DOHH2 (cell line): ENCODE results near the gene FNIP2.

ENCODE experiments used
- H3F3A ChIP-seq: fragments of 200-600 bp; sonication (generic), shearing (Covaris generic); 2 replicates; pipeline ENCODE4 v1.6.0; 2016; ENCODE audit warnings: antibody characterized with exemption, mild to moderate bottlenecking; ENCODE audit not compliant: control insufficient read depth, insufficient read depth
- H3K27ac ChIP-seq: fragments of 200-600 bp; sonication (generic); 2 replicates; pipeline ENCODE4 v1.5.1; 2014; ENCODE audit warnings: low read depth, mild to moderate bottlenecking, low read length, moderate library complexity
- H3K27me3 ChIP-seq: fragments of 200-600 bp; sonication (generic); 2 replicates; pipeline ENCODE4 v1.6.1; 2014; ENCODE audit warnings: mild to moderate bottlenecking, low read length, mixed read lengths; ENCODE audit not compliant: control insufficient read depth
- H3K36me3 ChIP-seq: fragments of 200-600 bp; sonication (generic); 2 replicates; pipeline ENCODE4 v1.6.1; 2014; ENCODE audit warnings: mild to moderate bottlenecking, low read length, moderate library complexity, mixed read lengths; ENCODE audit not compliant: control insufficient read depth
- H3K4me1 ChIP-seq: fragments of 200-600 bp; sonication (generic); 2 replicates; pipeline ENCODE4 v1.6.1; 2014; ENCODE audit warnings: mild to moderate bottlenecking, low read length, mixed read lengths; ENCODE audit not compliant: control insufficient read depth
- H3K4me2 ChIP-seq: fragments of 200-600 bp; sonication (generic); 2 replicates; pipeline ENCODE4 v1.6.0; 2014; ENCODE audit warnings: mild to moderate bottlenecking, low read length, moderate library complexity
- H3K4me3 ChIP-seq: fragments of 200-600 bp; sonication (generic); 2 replicates; pipeline ENCODE4 v1.5.1; 2014; ENCODE audit warnings: mild to moderate bottlenecking, low read length, mixed read lengths
- H3K79me2 ChIP-seq: fragments of 200-600 bp; sonication (generic); 2 replicates; pipeline ENCODE4 v1.6.1; 2014; ENCODE audit warnings: mild to moderate bottlenecking, low read length, mixed read lengths; ENCODE audit not compliant: control insufficient read depth
- H3K9me2 ChIP-seq: fragments of 200-600 bp; sonication (generic); replicated peaks from 2 replicates; pipeline ENCODE4 v1.6.1; 2014; ENCODE audit warnings: mild to moderate bottlenecking, low read length, mixed read lengths; ENCODE audit not compliant: control insufficient read depth
- H3K9me3 ChIP-seq: fragments of 200-600 bp; sonication (generic); 2 replicates; pipeline ENCODE4 v1.6.1; 2014; ENCODE audit warnings: antibody characterized with exemption, low read length, mixed read lengths; ENCODE audit not compliant: control insufficient read depth, insufficient read depth
- H4K20me1 ChIP-seq: fragments of 200-600 bp; sonication (generic); 2 replicates; pipeline ENCODE4 v1.6.0; 2014; ENCODE audit warnings: low read depth, mild to moderate bottlenecking, antibody characterized with exemption, low read length, moderate library complexity; ENCODE audit not compliant: control insufficient read depth, insufficient read depth
- EZH2phosphoT487 ChIP-seq: fragments of 200-600 bp; sonication (generic); IDR thresholded peaks from 2 replicates; pipeline ENCODE4 v1.6.1; 2017; ENCODE audit warnings: borderline replicate concordance, mild to moderate bottlenecking, antibody characterized with exemption, low read length, moderate library complexity, mixed read lengths
- TF ChIP-seq, protein P1 (sequence below): fragments of 200-600 bp; sonication (generic); IDR thresholded peaks from one replicate; pipeline ENCODE4 v1.5.1; 2014; ENCODE audit warnings: antibody characterized with exemption, mild to moderate bottlenecking, low read depth, low read length; ENCODE audit not compliant: poor library complexity, severe bottlenecking

FNIP2 gene

DNA sequence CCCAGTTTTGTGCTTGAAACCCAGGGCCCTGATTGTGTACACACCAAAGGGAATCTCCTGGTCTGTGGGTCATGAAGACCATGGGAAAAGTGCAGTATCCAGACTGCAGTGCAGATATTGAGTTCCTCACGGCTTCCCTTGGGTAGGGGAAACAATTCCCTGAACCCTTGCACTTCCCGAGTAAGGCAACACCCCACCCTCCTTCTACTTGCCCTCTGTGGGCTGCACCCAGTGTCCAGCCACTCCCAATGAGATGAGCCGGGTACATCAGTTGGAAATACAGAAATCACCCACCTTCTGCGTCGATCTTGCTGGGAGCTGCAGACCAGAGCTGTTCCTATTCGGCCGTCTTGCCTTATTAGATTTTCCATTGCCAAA, 134.2 kb downstream of the FNIP2 start:
- Histone ChIP-seq H3K9me3 (no peaks in the 10 kb centered on the region), H3K27me3 (no peaks in the 10 kb centered on the region), H3K27ac (no peak overlapping the region), H4K20me1 (no peaks in the 10 kb centered on the region), H3K4me3 (no peak overlapping the region), H3K79me2 (no peaks in the 10 kb centered on the region), H3F3A (no peaks in the 10 kb centered on the region), H3K36me3 (no peaks in the 10 kb centered on the region), H3K4me2 (no peak overlapping the region), H3K9me2 (no peaks in the 10 kb centered on the region), H3K4me1 (peaks cover 28% of the 10 kb centered on the region)
- TF ChIP-seq EZH2phosphoT487: no peak
- TF ChIP-seq, protein P1, sequence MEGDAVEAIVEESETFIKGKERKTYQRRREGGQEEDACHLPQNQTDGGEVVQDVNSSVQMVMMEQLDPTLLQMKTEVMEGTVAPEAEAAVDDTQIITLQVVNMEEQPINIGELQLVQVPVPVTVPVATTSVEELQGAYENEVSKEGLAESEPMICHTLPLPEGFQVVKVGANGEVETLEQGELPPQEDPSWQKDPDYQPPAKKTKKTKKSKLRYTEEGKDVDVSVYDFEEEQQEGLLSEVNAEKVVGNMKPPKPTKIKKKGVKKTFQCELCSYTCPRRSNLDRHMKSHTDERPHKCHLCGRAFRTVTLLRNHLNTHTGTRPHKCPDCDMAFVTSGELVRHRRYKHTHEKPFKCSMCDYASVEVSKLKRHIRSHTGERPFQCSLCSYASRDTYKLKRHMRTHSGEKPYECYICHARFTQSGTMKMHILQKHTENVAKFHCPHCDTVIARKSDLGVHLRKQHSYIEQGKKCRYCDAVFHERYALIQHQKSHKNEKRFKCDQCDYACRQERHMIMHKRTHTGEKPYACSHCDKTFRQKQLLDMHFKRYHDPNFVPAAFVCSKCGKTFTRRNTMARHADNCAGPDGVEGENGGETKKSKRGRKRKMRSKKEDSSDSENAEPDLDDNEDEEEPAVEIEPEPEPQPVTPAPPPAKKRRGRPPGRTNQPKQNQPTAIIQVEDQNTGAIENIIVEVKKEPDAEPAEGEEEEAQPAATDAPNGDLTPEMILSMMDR: no peak

DNA sequence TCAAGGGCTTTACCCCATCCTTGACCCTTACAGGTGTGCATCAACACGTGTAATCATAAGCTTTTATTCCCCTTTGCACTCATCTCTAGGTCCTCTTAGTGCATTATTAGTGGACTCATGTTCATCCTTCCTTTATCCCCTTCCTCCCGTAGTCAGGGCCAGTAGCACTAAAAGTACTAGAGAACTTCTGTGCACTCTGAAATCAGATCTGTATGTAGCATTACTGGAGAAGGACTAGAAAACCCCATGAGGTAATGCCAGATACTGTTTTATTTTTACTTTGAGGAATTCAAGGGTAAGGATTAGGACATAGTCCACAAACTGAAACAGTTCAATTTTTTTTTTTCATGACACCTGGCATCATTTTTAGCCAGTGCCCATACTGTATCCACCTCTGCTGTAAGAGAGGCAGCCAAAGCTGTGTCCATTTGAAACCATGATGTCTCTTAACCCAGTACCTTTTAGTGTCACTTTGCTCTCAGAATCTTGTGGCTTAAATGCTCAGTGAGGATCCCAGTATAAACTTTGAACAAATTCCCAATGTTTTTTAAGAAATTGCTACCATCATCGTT, 134.7 kb downstream of the FNIP2 start:
- no peak overlapping the region for H3K4me2 ChIP-seq
- H3K4me1 ChIP-seq: peaks cover 28% of the 10 kb centered on the region
- no peaks in the 10 kb centered on the region for H3K79me2 ChIP-seq
- H3K9me3 ChIP-seq: no peaks in the 10 kb centered on the region
- H3F3A ChIP-seq: no peaks in the 10 kb centered on the region
- no peaks in the 10 kb centered on the region for H4K20me1 ChIP-seq
- no peak overlapping the region for H3K27ac ChIP-seq
- no peaks in the 10 kb centered on the region for H3K9me2 ChIP-seq
- H3K36me3 ChIP-seq: no peaks in the 10 kb centered on the region
- TF ChIP-seq EZH2phosphoT487: no peak
- TF ChIP-seq, protein P1: no peak
- H3K4me3 ChIP-seq: no peak overlapping the region
- H3K27me3 ChIP-seq: no peaks in the 10 kb centered on the region

GRCh38 chr4:158904815-158905214, 136.0 kb downstream of the FNIP2 start:
- Histone ChIP-seq H3K4me2 (peak overlapping the region; percentile 20), H3K27ac (no peak overlapping the region), H3K4me3 (no peak overlapping the region), H3K36me3 (no peaks in the 10 kb centered on the region), H3K4me1 (peaks cover 28% of the 10 kb centered on the region), H3K9me2 (no peaks in the 10 kb centered on the region), H4K20me1 (no peaks in the 10 kb centered on the region), H3K9me3 (no peaks in the 10 kb centered on the region), H3K79me2 (no peaks in the 10 kb centered on the region), H3F3A (no peaks in the 10 kb centered on the region), H3K27me3 (no peaks in the 10 kb centered on the region)
- TF ChIP-seq, protein P1: no peak
- TF ChIP-seq EZH2phosphoT487: no peak
